Activated T-cell treated with anti-CD3 and anti-CD28 coated beads for 1 hour (primary cell): Measurements from ENCODE around the gene LRRC42.
"Not testable (repeated sequence)": the region's sequence is repeated elsewhere in the genome, so short reads cannot be mapped to it uniquely, and the experiment has no call there.

Experiments used
- DNase-seq: peaks from one replicate; pipeline ENCODE4 v3.0.0-alpha.2; 2020; ENCODE audit warnings: low read depth

Gene LRRC42

GRCh38 chr1:53967409-53968124, 21.4 kb downstream of the LRRC42 start:
- no peak for DNase-seq

GRCh38 chr1:53968125-53968513, 22.0 kb downstream of the LRRC42 start:
- DNase-seq = no peak

- not testable (repeated sequence) for DNase-seq
Observed at GRCh38 chr1:53969323-53969722, 23.2 kb downstream of the LRRC42 start.

GRCh38 chr1:53971718-53972117, 25.6 kb downstream of the LRRC42 start:
- DNase-seq = no peak

- DNase-seq = no peak
Observed at GRCh38 chr1:53975861-53976260, 29.7 kb downstream of the LRRC42 start.

GRCh38 chr1:53979712-53980450, 33.7 kb downstream of the LRRC42 start:
- DNase-seq = no peak

- no peak for DNase-seq
Observed at GRCh38 chr1:53981220-53981619, 35.1 kb downstream of the LRRC42 start.

GRCh38 chr1:53982034-53982762, 36.0 kb downstream of the LRRC42 start:
- no peak for DNase-seq

- DNase-seq = no peak
Observed at GRCh38 chr1:53982763-53983104, 36.6 kb downstream of the LRRC42 start.

GRCh38 chr1:53984726-53985125, 38.6 kb downstream of the LRRC42 start:
- DNase-seq = no peak

- no peak for DNase-seq
Observed at GRCh38 chr1:53986458-53986857, 40.3 kb downstream of the LRRC42 start.

- DNase-seq = no peak
Observed at GRCh38 chr1:53987880-53988279, 41.7 kb downstream of the LRRC42 start.

- no peak for DNase-seq
Observed at GRCh38 chr1:53992085-53992874, 46.1 kb downstream of the LRRC42 start.

GRCh38 chr1:53994516-53994915, 48.4 kb downstream of the LRRC42 start:
- DNase-seq = not testable (repeated sequence)

- no peak for DNase-seq
Observed at GRCh38 chr1:53995683-53996082, 49.5 kb downstream of the LRRC42 start.

- no peak for DNase-seq
Observed at GRCh38 chr1:53998223-53998622, 52.1 kb downstream of the LRRC42 start.

GRCh38 chr1:53999920-54000319, 53.8 kb downstream of the LRRC42 start:
- no peak for DNase-seq

GRCh38 chr1:54001591-54001990, 55.4 kb downstream of the LRRC42 start:
- no peak for DNase-seq

GRCh38 chr1:54002544-54003248, 56.5 kb downstream of the LRRC42 start:
- DNase-seq = no peak

- no peak for DNase-seq
Observed at GRCh38 chr1:54003249-54003646, 57.1 kb downstream of the LRRC42 start.

GRCh38 chr1:54003750-54004480, 57.8 kb downstream of the LRRC42 start:
- not testable (repeated sequence) for DNase-seq
